ENCODE data around the gene TANGO2.

Gene TANGO2

DNA sequence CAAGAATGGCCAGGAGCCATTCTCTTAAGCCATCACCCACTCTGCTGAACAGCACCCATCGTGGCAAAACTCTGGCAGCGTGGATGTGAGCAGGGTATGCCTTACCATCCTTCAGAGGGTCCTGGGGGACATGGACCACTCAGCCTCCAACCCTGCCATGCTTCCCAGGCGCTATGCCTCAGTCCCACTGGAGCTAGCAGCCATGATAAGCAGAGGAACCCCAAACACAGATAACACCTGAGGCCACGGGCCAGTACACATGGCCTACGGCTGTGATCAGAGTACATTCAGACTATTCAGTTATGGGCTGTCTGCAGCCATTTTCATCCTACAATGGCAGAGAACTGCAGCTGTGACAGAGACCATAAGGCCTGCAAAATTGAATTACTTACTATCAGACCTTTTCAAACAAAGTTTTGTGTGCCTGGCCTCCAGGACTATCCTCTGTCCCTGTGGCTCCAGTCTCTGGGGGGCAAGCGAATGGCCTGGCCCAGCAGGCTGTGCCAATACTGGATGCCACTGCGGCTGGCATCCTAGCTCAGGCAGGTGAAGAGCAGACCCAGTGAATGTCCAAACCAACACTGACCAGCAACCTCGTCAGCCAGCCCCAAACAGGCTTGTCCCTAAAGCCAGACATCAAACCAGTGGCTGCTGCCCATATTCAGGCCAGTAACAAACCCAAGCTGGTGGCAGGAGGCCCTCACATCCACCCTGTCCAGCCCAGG lies 11.2 kb upstream of the TANGO2 start:
- Histone ChIP-seq H3K4me1 (peaks cover 64% of the 10 kb centered on the region), H3K36me3 (peaks cover 13% of the 10 kb centered on the region), H3K9me3 (no peaks in the 10 kb centered on the region), H3K4me3 (ENCODE audit: low read depth, low read length) (no peak overlapping the region; the same call in 1 of the 2 replicates), H3K27me3 (no peaks in the 10 kb centered on the region)
- peak; percentile 88 for DNase-seq
- TF ChIP-seq, protein P1, sequence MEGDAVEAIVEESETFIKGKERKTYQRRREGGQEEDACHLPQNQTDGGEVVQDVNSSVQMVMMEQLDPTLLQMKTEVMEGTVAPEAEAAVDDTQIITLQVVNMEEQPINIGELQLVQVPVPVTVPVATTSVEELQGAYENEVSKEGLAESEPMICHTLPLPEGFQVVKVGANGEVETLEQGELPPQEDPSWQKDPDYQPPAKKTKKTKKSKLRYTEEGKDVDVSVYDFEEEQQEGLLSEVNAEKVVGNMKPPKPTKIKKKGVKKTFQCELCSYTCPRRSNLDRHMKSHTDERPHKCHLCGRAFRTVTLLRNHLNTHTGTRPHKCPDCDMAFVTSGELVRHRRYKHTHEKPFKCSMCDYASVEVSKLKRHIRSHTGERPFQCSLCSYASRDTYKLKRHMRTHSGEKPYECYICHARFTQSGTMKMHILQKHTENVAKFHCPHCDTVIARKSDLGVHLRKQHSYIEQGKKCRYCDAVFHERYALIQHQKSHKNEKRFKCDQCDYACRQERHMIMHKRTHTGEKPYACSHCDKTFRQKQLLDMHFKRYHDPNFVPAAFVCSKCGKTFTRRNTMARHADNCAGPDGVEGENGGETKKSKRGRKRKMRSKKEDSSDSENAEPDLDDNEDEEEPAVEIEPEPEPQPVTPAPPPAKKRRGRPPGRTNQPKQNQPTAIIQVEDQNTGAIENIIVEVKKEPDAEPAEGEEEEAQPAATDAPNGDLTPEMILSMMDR (IDR thresholded peaks at IDR 0.05; ENCODE audit: low read depth, low read length): no peak

DNA sequence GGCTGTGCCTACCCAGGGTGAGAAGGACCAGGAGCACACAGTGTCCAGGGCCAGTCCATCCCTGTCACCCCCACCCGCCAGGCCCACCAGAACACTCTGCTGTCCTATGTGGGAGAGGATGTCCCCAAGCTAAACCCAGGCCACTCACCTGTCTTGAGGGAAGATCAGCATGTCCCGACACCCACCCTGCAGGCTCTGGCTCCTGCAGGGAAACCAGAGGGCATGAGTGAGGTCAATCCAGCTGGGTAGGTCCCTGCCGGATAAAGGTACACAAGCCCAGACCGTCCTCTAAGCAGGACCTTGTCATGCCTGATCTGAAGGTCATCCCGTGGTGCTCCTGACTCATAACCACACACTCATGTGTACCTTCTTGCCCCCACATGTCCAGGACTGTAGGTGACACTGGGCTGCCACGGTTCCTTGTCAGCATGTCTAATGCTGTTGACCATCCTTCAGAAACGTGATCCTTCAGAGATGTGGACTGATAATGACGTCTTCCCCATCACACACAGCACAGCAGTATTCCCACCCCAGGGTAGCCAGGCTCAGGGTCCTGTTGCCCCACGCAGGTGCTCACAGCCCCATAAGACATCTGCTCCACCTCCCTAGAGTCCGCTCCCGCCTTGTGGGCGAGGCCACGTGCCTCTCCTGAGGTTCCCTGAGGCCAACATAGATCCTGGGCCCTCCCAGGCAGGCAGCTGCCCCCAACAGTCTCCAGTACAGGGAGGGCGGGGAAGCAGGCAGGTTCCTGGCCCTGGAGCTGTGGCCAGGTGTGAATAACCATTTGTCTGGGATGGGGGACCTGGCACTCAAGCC lies 10.4 kb upstream of the TANGO2 start:
- no peak overlapping the region for H3K4me3 ChIP-seq (ENCODE audit: low read depth, low read length)
- TF ChIP-seq, protein P1 (IDR thresholded peaks at IDR 0.05; ENCODE audit: low read depth, low read length): no peak
- DNase-seq: peak; percentile 16
- H3K36me3 ChIP-seq: peaks cover 7% of the 10 kb centered on the region
- no peaks in the 10 kb centered on the region for H3K27me3 ChIP-seq
- H3K9me3 ChIP-seq: no peaks in the 10 kb centered on the region
- H3K4me1 ChIP-seq: peaks cover 68% of the 10 kb centered on the region

DNA sequence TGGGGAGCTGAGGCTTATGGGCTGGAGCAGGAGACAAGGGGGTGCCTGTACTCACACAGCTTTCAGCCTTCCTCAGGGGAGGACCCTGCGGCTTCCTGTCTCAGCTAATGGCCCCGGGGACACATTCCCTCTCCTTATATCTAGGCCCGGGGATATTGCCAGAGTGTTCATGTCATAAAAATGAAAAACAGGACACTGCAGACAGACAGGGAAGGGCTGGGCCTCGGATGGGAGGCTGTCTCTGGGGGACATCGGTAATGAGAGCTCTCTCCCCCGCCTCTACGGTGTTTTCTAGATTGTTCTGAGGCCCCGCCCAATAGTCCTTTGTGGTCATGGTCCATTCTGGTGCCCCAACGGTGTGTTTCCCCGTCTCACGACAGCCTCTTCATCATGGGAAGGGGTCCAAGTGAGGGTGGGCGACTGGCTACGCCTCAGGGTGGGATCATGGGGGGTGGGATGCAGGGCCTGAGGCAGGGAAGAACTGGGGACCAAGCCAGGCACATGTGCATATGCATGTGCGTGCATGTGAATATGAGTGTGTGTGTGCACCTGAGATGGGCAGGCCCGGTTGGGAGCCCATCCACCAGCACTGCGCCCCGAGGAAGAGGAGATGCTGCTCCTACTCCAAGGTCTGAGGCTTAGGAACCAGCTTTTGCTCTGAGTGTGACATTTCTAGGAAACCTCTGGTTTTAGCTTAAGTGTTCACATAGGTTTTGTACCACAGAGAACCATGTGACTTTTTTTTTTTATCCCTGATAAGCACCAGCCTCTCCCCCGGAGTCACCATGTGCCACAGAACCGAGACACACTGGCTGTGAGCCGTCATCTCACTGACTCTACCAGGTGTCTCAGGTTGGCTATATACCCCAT lies 9.6 kb upstream of the TANGO2 start:
- TF ChIP-seq, protein P1 (IDR thresholded peaks at IDR 0.05; ENCODE audit: low read depth, low read length): no peak
- Histone ChIP-seq H3K9me3 (no peaks in the 10 kb centered on the region), H3K4me1 (peaks cover 68% of the 10 kb centered on the region), H3K4me3 (ENCODE audit: low read depth, low read length) (no peak overlapping the region), H3K36me3 (peaks cover 5% of the 10 kb centered on the region), H3K27me3 (no peaks in the 10 kb centered on the region)
- peak; percentile 48 for DNase-seq

DNA sequence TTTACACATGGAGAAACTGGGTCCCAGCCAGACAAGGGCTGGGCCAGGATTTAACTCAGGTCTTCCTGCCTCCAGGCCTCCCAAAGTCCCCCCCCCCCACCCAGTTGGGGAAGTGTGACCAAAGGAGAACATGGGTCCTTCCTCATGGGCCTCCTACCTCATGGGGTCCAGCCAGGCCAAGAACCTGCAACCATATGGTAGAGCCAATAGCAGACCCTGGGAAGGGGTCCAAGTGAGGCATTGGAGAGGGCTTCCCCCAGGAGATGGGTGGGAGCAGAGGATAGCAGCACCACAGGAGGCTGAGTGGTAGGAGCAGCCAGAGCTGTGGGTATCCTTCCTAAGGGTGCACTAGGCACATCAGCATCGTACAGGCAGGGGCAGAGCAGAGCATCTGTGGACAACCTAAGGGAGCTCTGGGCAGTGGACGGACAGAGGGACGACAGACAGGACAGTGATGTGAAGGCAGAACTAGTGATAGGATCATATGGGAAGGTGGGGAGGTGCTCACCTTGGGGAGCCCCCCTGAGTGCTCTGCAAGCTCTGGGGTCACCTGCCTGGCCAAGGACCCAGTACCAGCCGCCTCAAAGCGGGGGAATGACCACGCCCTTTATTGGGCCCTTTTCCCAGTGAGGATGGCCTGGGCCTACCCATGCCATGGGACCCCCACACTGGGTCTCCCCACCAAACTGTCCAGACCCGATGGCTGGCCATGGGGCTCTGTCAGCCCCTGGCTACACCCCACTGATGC lies 8.7 kb upstream of the TANGO2 start:
- no peak overlapping the region for H3K4me3 ChIP-seq (ENCODE audit: low read depth, low read length)
- H3K36me3 ChIP-seq: peaks cover 5% of the 10 kb centered on the region
- peaks cover 67% of the 10 kb centered on the region for H3K4me1 ChIP-seq
- TF ChIP-seq, protein P1 (IDR thresholded peaks at IDR 0.05; ENCODE audit: low read depth, low read length): no peak
- H3K9me3 ChIP-seq: no peaks in the 10 kb centered on the region
- DNase-seq: peak; percentile 6
- no peaks in the 10 kb centered on the region for H3K27me3 ChIP-seq

DNA sequence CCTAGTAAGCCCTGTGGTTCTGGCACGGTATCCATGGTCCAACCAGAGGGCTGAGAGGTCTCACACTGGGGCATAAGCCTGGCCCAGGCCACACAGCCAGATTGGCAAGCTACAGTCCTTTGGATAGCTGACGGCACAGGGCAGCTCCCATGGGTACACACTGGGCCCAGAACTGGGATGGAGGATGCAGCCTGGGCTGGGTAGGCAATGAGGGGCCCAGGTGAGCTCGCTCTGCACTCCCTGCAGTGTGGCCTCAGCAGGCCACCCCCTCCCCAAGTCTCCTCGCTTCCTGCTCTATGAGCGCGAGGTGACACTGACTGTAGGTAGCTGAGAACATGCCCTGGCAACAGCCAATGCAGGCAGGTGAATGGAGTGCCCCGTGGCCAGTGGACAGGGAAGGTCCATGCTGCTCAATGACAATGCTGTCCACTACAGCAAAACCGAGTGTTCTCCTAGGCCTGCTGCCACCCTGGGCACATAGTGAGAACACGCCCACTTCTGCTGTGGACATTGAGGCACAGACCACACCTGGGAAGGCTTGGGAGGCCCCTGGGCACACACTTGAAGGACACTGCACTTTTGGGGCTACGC lies 8.1 kb upstream of the TANGO2 start:
- TF ChIP-seq, protein P1 (IDR thresholded peaks at IDR 0.05; ENCODE audit: low read depth, low read length): no peak
- Histone ChIP-seq H3K36me3 (peaks cover 5% of the 10 kb centered on the region), H3K4me3 (ENCODE audit: low read depth, low read length) (no peak overlapping the region), H3K9me3 (no peaks in the 10 kb centered on the region), H3K4me1 (peaks cover 61% of the 10 kb centered on the region), H3K27me3 (no peaks in the 10 kb centered on the region)
- DNase-seq: no peak
